Subcutaneous adipose tissue (tissue), 4 donors: ENCODE measurements around the gene THSD4. TPM values are rescaled to one million over a fixed set of nuclear protein-coding genes. Genes with fewer than 3 reads are reported as not detected.

Source experiments
- total RNA-seq, 4 donors: library from RNA; depleted of rRNA; stranded (reverse); fragments of >200 nt; gene quantifications; one replicate each; pipeline ENCODE4 v1.1.0, GENCODE V29; 2016
- TF ChIP-seq, protein P1 (sequence below): fragments of 450-650 bp; IDR thresholded peaks from one replicate; pipeline ENCODE4 v1.5.1; 2016; ENCODE audit warnings: low read depth, mild to moderate bottlenecking, control low read depth, antibody characterized with exemption, moderate library complexity

The THSD4 gene
- total RNA-seq, 4 donors from 2014 or later, result 0.17 to 0.94 (median 0.63) TPM

DNA sequence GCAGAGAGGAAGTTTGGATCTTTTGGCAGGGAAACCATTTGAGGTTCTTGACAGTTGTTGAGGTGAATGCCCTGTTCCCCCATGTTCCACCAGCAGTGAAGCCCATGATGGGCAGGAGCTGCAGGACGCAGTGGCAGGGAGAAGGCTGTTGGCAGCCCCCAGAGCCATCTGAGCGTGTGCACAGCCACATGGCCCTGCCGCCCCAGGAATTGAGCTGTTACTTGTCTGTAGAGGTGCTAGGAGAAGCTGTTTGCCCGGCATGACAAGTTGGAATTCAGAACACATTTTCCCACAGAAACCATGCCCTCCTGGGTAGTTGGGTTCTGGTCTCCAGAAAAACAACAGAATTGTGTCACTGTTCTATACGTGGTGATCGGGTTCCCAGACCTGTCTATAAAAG, 476.9 kb downstream of the THSD4 start:
- TF ChIP-seq, protein P1, sequence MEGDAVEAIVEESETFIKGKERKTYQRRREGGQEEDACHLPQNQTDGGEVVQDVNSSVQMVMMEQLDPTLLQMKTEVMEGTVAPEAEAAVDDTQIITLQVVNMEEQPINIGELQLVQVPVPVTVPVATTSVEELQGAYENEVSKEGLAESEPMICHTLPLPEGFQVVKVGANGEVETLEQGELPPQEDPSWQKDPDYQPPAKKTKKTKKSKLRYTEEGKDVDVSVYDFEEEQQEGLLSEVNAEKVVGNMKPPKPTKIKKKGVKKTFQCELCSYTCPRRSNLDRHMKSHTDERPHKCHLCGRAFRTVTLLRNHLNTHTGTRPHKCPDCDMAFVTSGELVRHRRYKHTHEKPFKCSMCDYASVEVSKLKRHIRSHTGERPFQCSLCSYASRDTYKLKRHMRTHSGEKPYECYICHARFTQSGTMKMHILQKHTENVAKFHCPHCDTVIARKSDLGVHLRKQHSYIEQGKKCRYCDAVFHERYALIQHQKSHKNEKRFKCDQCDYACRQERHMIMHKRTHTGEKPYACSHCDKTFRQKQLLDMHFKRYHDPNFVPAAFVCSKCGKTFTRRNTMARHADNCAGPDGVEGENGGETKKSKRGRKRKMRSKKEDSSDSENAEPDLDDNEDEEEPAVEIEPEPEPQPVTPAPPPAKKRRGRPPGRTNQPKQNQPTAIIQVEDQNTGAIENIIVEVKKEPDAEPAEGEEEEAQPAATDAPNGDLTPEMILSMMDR, result no peak

DNA sequence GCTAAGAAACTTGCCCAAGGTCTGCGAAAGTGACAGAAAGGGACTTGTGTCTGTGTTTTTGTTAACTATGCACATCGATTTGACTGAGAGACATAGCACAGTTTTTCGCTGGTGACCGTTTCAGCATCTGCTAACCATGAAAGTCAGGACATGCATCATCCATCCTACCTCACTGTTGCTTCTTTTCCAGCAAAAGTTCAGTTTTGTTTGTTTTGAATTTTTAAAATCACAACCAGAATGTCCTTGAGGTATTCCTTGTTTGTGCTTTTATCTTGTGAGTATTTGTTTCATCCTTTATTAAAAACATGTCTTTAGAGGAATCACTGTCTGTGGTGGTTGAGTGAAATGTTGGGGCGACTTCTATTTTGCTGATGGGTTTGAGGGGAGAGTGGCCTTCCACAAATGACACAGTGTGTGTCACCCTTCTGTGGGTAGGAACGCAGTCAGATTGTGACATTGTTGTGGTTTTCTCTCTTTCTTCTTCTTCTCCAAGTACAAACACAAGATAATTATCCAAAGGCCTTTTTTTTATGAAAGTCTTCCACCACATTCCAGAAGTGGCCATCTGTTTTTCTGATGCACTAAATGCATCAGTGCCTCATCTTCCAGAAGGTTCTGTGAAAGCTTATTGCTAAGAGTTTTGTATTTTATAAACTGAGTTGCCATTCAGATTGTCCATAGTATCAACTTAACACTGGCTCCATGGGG, 480.7 kb downstream of the THSD4 start:
- TF ChIP-seq, protein P1, result no peak

DNA sequence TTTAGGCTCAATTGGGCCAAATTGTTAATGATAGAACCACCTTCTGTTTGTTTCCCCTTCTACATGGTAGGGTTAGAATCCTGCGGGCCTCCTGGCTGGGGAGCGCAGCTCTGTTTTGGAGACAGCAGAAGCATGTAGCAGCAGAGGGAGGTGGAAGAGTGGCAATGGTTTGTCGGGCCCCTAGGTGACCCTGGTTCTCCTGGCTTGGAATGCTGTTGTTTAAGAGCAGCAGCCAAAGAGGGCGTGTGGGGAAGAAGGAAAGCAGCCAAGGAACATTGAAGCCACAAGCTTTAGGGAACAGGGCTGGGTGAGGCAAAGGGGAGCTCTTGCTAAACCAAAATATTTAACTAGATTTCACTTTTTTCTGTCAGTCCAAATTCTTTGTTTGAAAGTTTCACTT, 481.4 kb downstream of the THSD4 start:
- TF ChIP-seq, protein P1, result no peak

DNA sequence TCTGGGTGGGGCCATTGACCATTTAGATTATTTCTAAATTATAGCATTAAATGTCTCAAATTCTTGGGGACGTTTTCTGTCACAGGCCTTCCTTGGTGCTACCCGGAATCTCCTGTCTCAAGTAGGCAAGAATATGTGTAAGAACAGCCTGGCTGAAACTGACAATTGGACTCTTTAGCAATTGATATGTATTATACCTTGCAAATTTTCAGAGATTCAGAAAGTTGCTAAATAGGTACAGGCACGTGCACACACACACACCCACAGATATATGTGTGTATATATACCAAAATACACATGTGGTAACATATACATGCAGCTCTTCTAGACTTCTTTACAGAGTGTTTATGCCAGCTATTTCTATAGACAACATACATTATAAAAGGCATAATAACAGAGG, 481.9 kb downstream of the THSD4 start:
- TF ChIP-seq, protein P1, result no peak

DNA sequence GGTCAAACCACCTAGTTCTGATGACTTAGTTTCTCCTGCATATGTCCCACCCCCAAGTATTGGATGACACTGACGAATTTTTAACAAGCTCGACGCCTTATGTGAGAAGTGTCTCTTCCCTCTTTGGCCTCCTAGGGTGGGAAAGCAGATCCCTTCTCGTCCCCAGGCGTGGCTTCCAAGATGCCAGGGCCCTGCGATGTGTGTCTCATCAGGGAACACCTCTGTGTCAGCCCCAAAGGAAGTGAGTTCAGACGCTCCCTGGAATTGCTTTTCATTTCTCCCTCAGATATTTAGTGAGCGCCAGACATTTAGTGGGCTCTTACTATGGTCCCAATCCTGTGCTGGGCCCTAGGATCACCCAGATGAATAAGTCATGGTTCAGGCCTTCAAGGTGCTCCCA, 482.4 kb downstream of the THSD4 start:
- TF ChIP-seq, protein P1, result no peak

DNA sequence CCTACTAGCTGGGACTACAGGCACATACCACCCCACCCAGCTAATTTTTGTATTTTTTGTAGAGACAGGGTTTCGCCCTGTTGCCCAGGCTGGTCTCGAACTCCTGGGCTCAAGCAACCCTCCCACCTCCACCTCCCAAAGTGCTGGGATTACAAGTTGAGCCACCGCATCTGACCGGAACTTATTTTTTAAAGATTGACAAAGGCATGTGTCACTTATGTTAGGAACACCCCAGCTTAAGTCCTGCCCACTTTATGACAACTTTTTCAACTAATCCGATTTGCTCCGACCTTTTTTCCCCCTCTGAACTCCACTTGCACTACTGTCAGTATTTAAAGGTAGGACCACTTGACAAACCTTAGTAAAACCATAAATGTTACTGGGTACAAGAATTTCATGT, 483.5 kb downstream of the THSD4 start:
- TF ChIP-seq, protein P1, result no peak

DNA sequence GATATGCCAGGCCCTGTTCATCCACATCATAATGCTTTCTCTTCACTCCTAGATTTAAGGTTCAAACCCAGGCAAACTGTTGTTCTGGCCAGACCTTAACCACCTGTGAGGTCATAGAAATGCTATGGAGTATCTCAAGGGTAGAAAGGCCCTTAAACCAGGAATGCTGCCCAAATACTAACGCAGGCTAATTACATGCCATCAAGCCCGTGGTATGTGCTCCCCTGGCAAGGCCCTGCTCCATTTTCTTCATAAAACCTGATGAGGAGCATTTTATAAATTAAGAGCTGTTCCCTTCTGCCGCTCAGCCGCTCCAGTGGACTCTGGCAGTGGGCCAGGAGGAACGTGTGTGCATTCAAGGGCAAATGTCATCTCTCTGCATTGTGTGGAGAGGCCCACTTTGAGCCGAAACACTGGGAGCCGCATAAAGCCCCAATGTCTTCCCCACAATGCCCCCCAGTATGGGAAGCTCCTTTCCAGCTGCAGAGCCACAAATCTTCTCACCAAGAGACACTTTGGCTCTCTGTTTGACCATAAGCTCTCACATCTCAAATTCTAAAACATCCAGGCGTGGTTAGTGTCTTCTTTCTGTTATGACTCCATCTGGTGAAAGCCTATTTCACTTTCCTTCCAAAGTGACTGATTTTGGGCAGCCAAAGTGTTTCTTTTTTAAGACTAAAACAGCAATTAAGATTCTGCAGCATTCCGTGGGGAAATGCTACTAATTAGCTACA, 484.3 kb downstream of the THSD4 start:
- TF ChIP-seq, protein P1, result no peak
